Stimulated activated CD4-positive, alpha-beta T cell treated with anti-CD3 and anti-CD28 coated beads, Interleukin-1b, Interleukin-23, amount 100 ng/mL, for 1 hour (primary cell): ENCODE results near the gene PCDH11X.
"Not testable (repeated sequence)": the region's sequence is repeated elsewhere in the genome, so short reads cannot be mapped to it uniquely, and the experiment has no call there.

Experiments used
- DNase-seq, 2 donors: peaks; one replicate each; pipeline ENCODE4 v3.0.0-alpha.2; 2020; ENCODE audit warnings: low read depth in 2 of 2

The PCDH11X gene

GRCh38 chrX:91779135-91779534, at the start of gene PCDH11X:
TSS of gene PCDH11X (plus strand) at chrX:91779375. CDS start at chrX:91835505, 56,130 bp downstream.
- DNase-seq = not testable (repeated sequence)

GRCh38 chrX:91747446-91747845, 31.7 kb upstream of the PCDH11X start:
- DNase-seq = not testable (repeated sequence)

- not testable (repeated sequence) for DNase-seq
Observed at GRCh38 chrX:91753022-91753421, 26.2 kb upstream of the PCDH11X start.

GRCh38 chrX:91770619-91771488, 8.3 kb upstream of the PCDH11X start:
- not testable (repeated sequence) for DNase-seq

- not testable (repeated sequence) for DNase-seq
Observed at GRCh38 chrX:91773943-91774342, 5.2 kb upstream of the PCDH11X start.

- DNase-seq = not testable (repeated sequence)
Observed at GRCh38 chrX:91780008-91780407, 833 bp downstream of the PCDH11X start.

GRCh38 chrX:91780698-91781097, 1.5 kb downstream of the PCDH11X start:
- not testable (repeated sequence) for DNase-seq

GRCh38 chrX:91781553-91782298, 2.6 kb downstream of the PCDH11X start:
- not testable (repeated sequence) for DNase-seq

GRCh38 chrX:91782825-91783224, 3.6 kb downstream of the PCDH11X start:
- DNase-seq = not testable (repeated sequence)

- DNase-seq = not testable (repeated sequence)
Observed at GRCh38 chrX:91817537-91817936, 38.4 kb downstream of the PCDH11X start.

GRCh38 chrX:91825321-91825720, 46.1 kb downstream of the PCDH11X start:
- not testable (repeated sequence) for DNase-seq
